K562 (cell line): Measurements from ENCODE around the gene EIF2S1.

Experiments
- CCAR2 ChIP-seq: fragments of 200-400 bp; formaldehyde crosslinking; IDR thresholded peaks from 2 replicates; pipeline ENCODE4 v1.6.1; 2017; ENCODE audit warnings: mild to moderate bottlenecking, low read depth, low read length
- RUNX1 ChIP-seq: sonication (generic); IDR thresholded peaks from 2 replicates; pipeline ENCODE4 v1.6.1; 2016; ENCODE audit warnings: antibody characterized with exemption, low read depth
- SRSF9 ChIP-seq: fragments of 200-400 bp; formaldehyde crosslinking; IDR thresholded peaks from 2 replicates; pipeline ENCODE4 v1.6.1; 2017; ENCODE audit warnings: low read depth, low read length, borderline replicate concordance
- UBTF ChIP-seq, 2 experiments: IDR thresholded peaks; 2 replicates each; pipeline ENCODE4 v1.6.1; 2012; ENCODE audit warnings: improper control_type of control experiment in 2 of 2, low read depth in 2 of 2, low read length in 2 of 2, borderline replicate concordance in 1 of 2
- ZNF75A ChIP-seq: fragments of 450-650 bp; formaldehyde crosslinking; IDR thresholded peaks from 2 replicates; pipeline ENCODE4 v1.4.0; 2020; ENCODE audit warnings: mild to moderate bottlenecking
- TF ChIP-seq, protein P1 (sequence below), 3 experiments: IDR thresholded peaks in 2 of 3; conservative IDR thresholded peaks in 1 of 3; 2 replicates each; pipeline ENCODE4 v1.5.1; 2011 to 2012; ENCODE audit warnings: low read length in 3 of 3, mild to moderate bottlenecking in 3 of 3, control low read depth in 2 of 3, improper control_type of control experiment in 1 of 3, inconsistent platforms in 1 of 3, low read depth in 1 of 3, mixed read lengths in 1 of 3, moderate library complexity in 1 of 3; ENCODE audit not compliant: insufficient read depth in 2 of 3

- TF ChIP-seq CCAR2 (no peak), SRSF9 (no peak), RUNX1 (no peak), UBTF (IDR thresholded peaks at IDR 0.05; ENCODE audit: borderline replicate concordance in 1 of 2, low read depth in 2 of 2, low read length in 2 of 2) (no peak), ZNF75A (CRISPR knock-in tag) (no peak)
- TF ChIP-seq, protein P1, sequence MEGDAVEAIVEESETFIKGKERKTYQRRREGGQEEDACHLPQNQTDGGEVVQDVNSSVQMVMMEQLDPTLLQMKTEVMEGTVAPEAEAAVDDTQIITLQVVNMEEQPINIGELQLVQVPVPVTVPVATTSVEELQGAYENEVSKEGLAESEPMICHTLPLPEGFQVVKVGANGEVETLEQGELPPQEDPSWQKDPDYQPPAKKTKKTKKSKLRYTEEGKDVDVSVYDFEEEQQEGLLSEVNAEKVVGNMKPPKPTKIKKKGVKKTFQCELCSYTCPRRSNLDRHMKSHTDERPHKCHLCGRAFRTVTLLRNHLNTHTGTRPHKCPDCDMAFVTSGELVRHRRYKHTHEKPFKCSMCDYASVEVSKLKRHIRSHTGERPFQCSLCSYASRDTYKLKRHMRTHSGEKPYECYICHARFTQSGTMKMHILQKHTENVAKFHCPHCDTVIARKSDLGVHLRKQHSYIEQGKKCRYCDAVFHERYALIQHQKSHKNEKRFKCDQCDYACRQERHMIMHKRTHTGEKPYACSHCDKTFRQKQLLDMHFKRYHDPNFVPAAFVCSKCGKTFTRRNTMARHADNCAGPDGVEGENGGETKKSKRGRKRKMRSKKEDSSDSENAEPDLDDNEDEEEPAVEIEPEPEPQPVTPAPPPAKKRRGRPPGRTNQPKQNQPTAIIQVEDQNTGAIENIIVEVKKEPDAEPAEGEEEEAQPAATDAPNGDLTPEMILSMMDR (IDR thresholded peaks at IDR 0.05 in 2 of 3, conservative IDR thresholded peaks at IDR 0.05 in 1 of 3; ENCODE audit: insufficient read depth in 2 of 3, low read depth in 1 of 3, low read length in 3 of 3) = no peak
These were observed 56.0 kb downstream of the EIF2S1 start for GRCh38 chr14:67416085-67416484.
